Muscle layer of duodenum (tissue), 2 donors: ENCODE measurements around the gene PCDH15.

Source experiments
- H3K27ac ChIP-seq: one replicate; pipeline ENCODE4 v1.7.0; 2013; ENCODE audit warnings: mild to moderate bottlenecking, low read length
- H3K27me3 ChIP-seq: one replicate; pipeline ENCODE4 v1.7.0; 2013; ENCODE audit warnings: low read depth, mild to moderate bottlenecking, control low read depth, low read length
- H3K36me3 ChIP-seq, 2 donors: one replicate each; pipeline ENCODE4 v1.7.0; 2013; ENCODE audit warnings: low read length in 2 of 2, control low read depth in 1 of 2, mild to moderate bottlenecking in 1 of 2; ENCODE audit not compliant: insufficient read depth in 2 of 2, control insufficient read depth in 1 of 2
- H3K4me1 ChIP-seq, 2 donors: one replicate each; pipeline ENCODE4 v1.7.0; 2013; ENCODE audit warnings: low read length in 2 of 2, mild to moderate bottlenecking in 2 of 2, control low read depth in 1 of 2, moderate library complexity in 1 of 2; ENCODE audit not compliant: insufficient read depth in 2 of 2, control insufficient read depth in 1 of 2
- H3K4me3 ChIP-seq, 2 donors: one replicate each; pipeline ENCODE4 v1.7.0; 2013; ENCODE audit warnings: low read length in 2 of 2, low read depth in 1 of 2, mild to moderate bottlenecking in 1 of 2
- H3K9me3 ChIP-seq, 2 donors: one replicate each; pipeline ENCODE4 v1.7.0; 2013; ENCODE audit warnings: low read length in 2 of 2, control low read depth in 1 of 2, mild to moderate bottlenecking in 1 of 2; ENCODE audit not compliant: control insufficient read depth in 1 of 2
- donor health status: healthy.

Gene PCDH15

DNA sequence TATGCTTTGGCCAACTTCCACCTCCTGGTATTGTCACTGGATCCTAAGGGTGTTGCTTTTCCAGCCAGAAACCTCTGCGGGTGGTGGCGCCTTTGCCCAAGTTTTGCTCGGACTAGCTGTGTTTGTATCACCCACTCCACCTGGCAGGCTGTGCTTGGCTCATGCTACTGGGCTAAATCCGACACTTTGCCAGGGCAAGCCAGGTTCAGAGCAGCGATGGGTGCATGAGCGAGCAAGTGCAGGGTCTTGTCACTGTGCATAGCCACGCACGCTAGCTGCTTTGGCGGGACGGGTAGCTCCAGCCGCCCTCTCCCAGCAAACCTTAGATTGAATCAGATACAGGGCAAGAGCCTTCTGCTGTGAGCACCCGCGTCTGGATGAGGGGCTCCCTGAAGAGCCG is 737.5 kb downstream of the PCDH15 start:
- Histone ChIP-seq H3K27me3 (no peaks in the 10 kb centered on the region), H3K4me3 (no peak overlapping the region), H3K9me3 (no peaks in the 10 kb centered on the region), H3K4me1 (no peaks in the 10 kb centered on the region), H3K36me3 (no peaks in the 10 kb centered on the region), H3K27ac (no peak overlapping the region)

GRCh38 chr10:54060572-54060971 is 740.5 kb downstream of the PCDH15 start:
- Histone ChIP-seq H3K27me3 (no peaks in the 10 kb centered on the region), H3K36me3 (no peaks in the 10 kb centered on the region), H3K4me1 (no peaks in the 10 kb centered on the region), H3K4me3 (no peak overlapping the region), H3K9me3 (no peaks in the 10 kb centered on the region), H3K27ac (no peak overlapping the region)

GRCh38 chr10:54057357-54057756 is 743.7 kb downstream of the PCDH15 start:
- Histone ChIP-seq H3K27me3 (no peaks in the 10 kb centered on the region), H3K4me3 (no peak overlapping the region), H3K9me3 (no peaks in the 10 kb centered on the region), H3K4me1 (no peaks in the 10 kb centered on the region), H3K27ac (no peak overlapping the region), H3K36me3 (no peaks in the 10 kb centered on the region)

DNA sequence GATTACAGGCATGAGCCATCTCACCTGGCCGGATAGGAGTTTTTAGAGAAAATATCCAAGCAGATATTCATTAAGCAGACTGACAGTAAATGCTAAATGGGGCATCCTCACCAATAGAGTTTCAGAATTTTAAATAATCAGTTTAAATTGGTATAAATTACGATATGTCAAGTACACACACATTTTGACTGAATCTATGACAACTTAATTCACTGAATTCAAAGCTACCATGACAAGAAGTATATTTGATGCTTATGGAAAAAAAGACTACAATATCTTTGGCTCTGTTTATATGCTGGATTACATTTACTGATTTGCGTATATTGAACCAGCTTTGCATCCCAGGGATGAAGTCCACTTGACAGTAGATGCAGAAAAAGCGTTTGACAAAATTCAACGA is 774.7 kb downstream of the PCDH15 start:
- Histone ChIP-seq H3K9me3 (no peaks in the 10 kb centered on the region), H3K36me3 (no peaks in the 10 kb centered on the region), H3K4me1 (no peaks in the 10 kb centered on the region), H3K27me3 (no peaks in the 10 kb centered on the region), H3K27ac (no peak overlapping the region), H3K4me3 (no peak overlapping the region)

GRCh38 chr10:54011117-54011516 is 789.9 kb downstream of the PCDH15 start:
- H3K27ac ChIP-seq: no peak overlapping the region
- no peak overlapping the region for H3K4me3 ChIP-seq
- no peaks in the 10 kb centered on the region for H3K9me3 ChIP-seq
- H3K36me3 ChIP-seq: no peaks in the 10 kb centered on the region
- no peaks in the 10 kb centered on the region for H3K27me3 ChIP-seq
- H3K4me1 ChIP-seq: no peaks in the 10 kb centered on the region

GRCh38 chr10:54010337-54010933 is 790.6 kb downstream of the PCDH15 start:
- no peaks in the 10 kb centered on the region for H3K9me3 ChIP-seq
- no peaks in the 10 kb centered on the region for H3K4me1 ChIP-seq
- no peak overlapping the region for H3K27ac ChIP-seq
- no peaks in the 10 kb centered on the region for H3K27me3 ChIP-seq
- no peak overlapping the region for H3K4me3 ChIP-seq
- no peaks in the 10 kb centered on the region for H3K36me3 ChIP-seq

GRCh38 chr10:54009672-54010071 is 791.4 kb downstream of the PCDH15 start:
- no peak overlapping the region for H3K4me3 ChIP-seq
- no peaks in the 10 kb centered on the region for H3K9me3 ChIP-seq
- no peak overlapping the region for H3K27ac ChIP-seq
- H3K36me3 ChIP-seq: no peaks in the 10 kb centered on the region
- H3K4me1 ChIP-seq: no peaks in the 10 kb centered on the region
- H3K27me3 ChIP-seq: no peaks in the 10 kb centered on the region

- Histone ChIP-seq H3K27ac (no peak overlapping the region), H3K9me3 (no peaks in the 10 kb centered on the region), H3K27me3 (no peaks in the 10 kb centered on the region), H3K36me3 (no peaks in the 10 kb centered on the region), H3K4me1 (no peaks in the 10 kb centered on the region), H3K4me3 (no peak overlapping the region)
Observed at GRCh38 chr10:54002077-54002476, 799.0 kb downstream of the PCDH15 start.

DNA sequence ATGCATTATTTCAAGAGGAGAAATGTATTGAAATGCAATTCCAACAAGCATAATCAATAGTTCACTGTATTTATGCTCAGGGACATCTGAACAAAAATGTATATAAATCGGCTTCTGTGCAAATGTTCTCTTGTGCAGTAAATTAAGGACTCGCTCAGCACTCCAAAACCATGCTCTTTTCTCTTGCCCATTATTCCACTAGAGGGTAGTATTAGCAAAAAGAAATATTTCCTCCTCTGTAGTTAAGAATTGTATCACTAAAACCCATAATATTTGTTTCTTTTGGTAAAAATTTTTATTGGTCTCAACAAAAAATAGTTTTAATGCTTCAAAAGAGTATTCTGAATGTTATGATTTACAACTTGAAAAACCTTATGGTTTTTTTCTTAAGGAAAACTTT is 803.1 kb downstream of the PCDH15 start:
- no peaks in the 10 kb centered on the region for H3K36me3 ChIP-seq
- H3K4me1 ChIP-seq: no peaks in the 10 kb centered on the region
- no peaks in the 10 kb centered on the region for H3K27me3 ChIP-seq
- no peaks in the 10 kb centered on the region for H3K9me3 ChIP-seq
- no peak overlapping the region for H3K4me3 ChIP-seq
- no peak overlapping the region for H3K27ac ChIP-seq

GRCh38 chr10:53990799-53991238 is 810.2 kb downstream of the PCDH15 start:
- H3K36me3 ChIP-seq: no peaks in the 10 kb centered on the region
- H3K9me3 ChIP-seq: no peaks in the 10 kb centered on the region
- no peaks in the 10 kb centered on the region for H3K4me1 ChIP-seq
- no peak overlapping the region for H3K4me3 ChIP-seq
- H3K27me3 ChIP-seq: no peaks in the 10 kb centered on the region
- H3K27ac ChIP-seq: no peak overlapping the region

GRCh38 chr10:53983431-53983830 is 817.6 kb downstream of the PCDH15 start:
- Histone ChIP-seq H3K36me3 (no peaks in the 10 kb centered on the region), H3K27me3 (no peaks in the 10 kb centered on the region), H3K27ac (no peak overlapping the region), H3K4me1 (no peaks in the 10 kb centered on the region), H3K4me3 (no peak overlapping the region), H3K9me3 (no peaks in the 10 kb centered on the region)

DNA sequence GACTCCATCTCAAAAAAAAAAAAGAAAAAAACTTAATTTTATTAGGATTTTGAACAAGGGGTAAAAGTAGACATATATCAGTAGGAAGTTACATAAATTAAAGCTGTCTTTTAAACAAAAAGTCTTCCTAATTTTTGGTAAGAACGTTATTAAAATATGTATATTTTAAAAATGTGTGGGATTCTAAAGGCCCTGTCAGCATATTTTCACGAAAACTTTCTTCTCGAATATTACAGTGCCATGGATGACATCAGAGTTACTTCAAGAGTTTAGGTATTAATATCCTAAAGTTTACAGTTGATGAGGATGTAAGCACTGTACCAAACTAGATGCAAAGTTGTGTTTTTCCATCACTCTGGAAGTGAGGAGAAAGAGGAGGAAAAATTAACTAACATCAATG is 820.8 kb downstream of the PCDH15 start:
- Histone ChIP-seq H3K27me3 (no peaks in the 10 kb centered on the region), H3K27ac (no peak overlapping the region), H3K36me3 (no peaks in the 10 kb centered on the region), H3K9me3 (no peaks in the 10 kb centered on the region), H3K4me1 (no peaks in the 10 kb centered on the region), H3K4me3 (no peak overlapping the region)
